Transverse colon (tissue), 4 donors: ENCODE measurements around the gene ITGB7.

ENCODE experiments used
- CTCF ChIP-seq, 5 experiments: fragments of 200-600 bp in 3 of 5; fragments of 450-650 bp in 2 of 5; sonication (generic) in 3 of 5; IDR thresholded peaks; 1 replicate in 2 of 5; 2 replicates in 3 of 5; pipeline ENCODE4 v1.5.1; 2016 to 2017; ENCODE audit warnings: antibody characterized with exemption in 5 of 5, inconsistent platforms in 3 of 5, mild to moderate bottlenecking in 2 of 5, moderate library complexity in 1 of 5
- EP300 ChIP-seq: sonication (generic); formaldehyde crosslinking; IDR thresholded peaks from one replicate; pipeline ENCODE4 v1.6.1; 2017; ENCODE audit warnings: antibody characterized with exemption, low read depth
- POLR2A ChIP-seq: fragments of 450-650 bp; IDR thresholded peaks from one replicate; pipeline ENCODE4 v1.6.1; 2016; ENCODE audit warnings: antibody characterized with exemption, mild to moderate bottlenecking, moderate library complexity
- POLR2AphosphoS5 ChIP-seq, 3 donors: sonication (generic); formaldehyde crosslinking; IDR thresholded peaks; one replicate each; pipeline ENCODE4 v1.6.1; 2016; ENCODE audit warnings: antibody characterized with exemption in 3 of 3

- TF ChIP-seq POLR2A: no peak
- TF ChIP-seq CTCF (IDR thresholded peaks at IDR 0.05): no peak
- no peak for TF ChIP-seq EP300
- TF ChIP-seq POLR2AphosphoS5 (IDR thresholded peaks at IDR 0.05): no peak
Measured at GRCh38 chr12:53151039-53151438, 56.0 kb downstream of the ITGB7 start.
